Muscle of leg (tissue), 11 donors: Measurements from ENCODE around the gene PCBP3. TPM values are rescaled to one million over a fixed set of nuclear protein-coding genes. Genes with fewer than 3 reads are reported as not detected.
"Not testable (repeated sequence)": the region's sequence is repeated elsewhere in the genome, so short reads cannot be mapped to it uniquely, and the experiment has no call there.

Experiments
- DNase-seq: peaks from one replicate; pipeline ENCODE4 v3.0.0; 2013
- H3K27ac ChIP-seq: one replicate; pipeline ENCODE4 v1.5.1; 2013; ENCODE audit warnings: mild to moderate bottlenecking, low read length, control low read depth
- H3K27me3 ChIP-seq: one replicate; pipeline ENCODE4 v1.6.1; 2013; ENCODE audit warnings: low read length; ENCODE audit not compliant: control insufficient read depth, insufficient read depth
- H3K36me3 ChIP-seq: one replicate; pipeline ENCODE4 v1.6.1; 2013; ENCODE audit warnings: low read length; ENCODE audit not compliant: control insufficient read depth, insufficient read depth
- H3K4me1 ChIP-seq: one replicate; pipeline ENCODE4 v1.6.1; 2013; ENCODE audit warnings: low read length; ENCODE audit not compliant: control insufficient read depth, insufficient read depth
- H3K4me3 ChIP-seq: one replicate; pipeline ENCODE4 v1.5.1; 2013; ENCODE audit warnings: low read length, control low read depth
- H3K9me3 ChIP-seq: replicated peaks from 2 replicates; pipeline ENCODE4 v1.6.1; 2013; ENCODE audit warnings: low read depth, low read length; ENCODE audit not compliant: control insufficient read depth
- WGBS: methylation state at CpG from one replicate; pipeline ENCODE4 v1.1.5; 2013; ENCODE audit warnings: missing lambda C conversion rate; ENCODE audit not compliant: insufficient coverage; 5-methylcytosine and 5-hydroxymethylcytosine counted together
- polyA plus RNA-seq, 8 donors: library from polyadenylated mRNA; unstranded; fragments of 120-200 nt; gene quantifications; one replicate each; pipeline versions ENCODE4 v1.2.1 to v1.2.3, GENCODE V29; 2013; ENCODE audit warnings: inconsistent platforms in 1 of 8, low replicate concordance in 1 of 8; ENCODE audit not compliant: insufficient read length in 8 of 8, insufficient read depth in 1 of 8
- total RNA-seq: library from RNA; stranded (reverse); fragments of 120-200 nt; gene quantifications from one replicate; pipeline ENCODE4 v1.2.4, GENCODE V29; 2013

PCBP3 gene
- total and polyA plus RNA-seq, 9 donors: 0.76 to 2.3 (median 1.2) TPM

DNA sequence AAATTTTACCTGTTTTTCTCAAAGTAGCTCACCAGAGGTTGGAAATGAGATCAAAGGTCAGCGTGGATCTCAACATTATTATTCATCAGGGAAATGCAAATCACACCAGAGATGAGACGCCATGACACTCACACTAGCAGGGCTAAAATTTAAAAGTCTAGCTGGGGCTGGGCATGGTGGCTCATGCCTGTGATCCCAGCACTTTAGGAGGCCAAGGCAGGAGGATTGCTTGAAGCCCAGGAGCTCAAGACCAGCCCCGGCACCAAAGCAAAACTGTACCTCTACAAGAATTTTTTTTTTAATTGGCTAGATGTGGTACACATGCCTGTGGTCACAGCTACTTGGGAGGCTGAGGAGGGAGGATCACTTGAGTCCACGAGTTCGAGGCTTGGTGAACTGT lies 41.4 kb upstream of the PCBP3 start:
- Histone ChIP-seq H3K36me3 (no peaks in the 10 kb centered on the region), H3K4me1 (no peaks in the 10 kb centered on the region), H3K4me3 (no peak overlapping the region), H3K27me3 (peaks cover 11% of the 10 kb centered on the region), H3K27ac (no peak overlapping the region), H3K9me3 (no peaks in the 10 kb centered on the region)
- DNase-seq: no peak
- 80% methylated on average over 1 of the region's 5 CpGs for WGBS

DNA sequence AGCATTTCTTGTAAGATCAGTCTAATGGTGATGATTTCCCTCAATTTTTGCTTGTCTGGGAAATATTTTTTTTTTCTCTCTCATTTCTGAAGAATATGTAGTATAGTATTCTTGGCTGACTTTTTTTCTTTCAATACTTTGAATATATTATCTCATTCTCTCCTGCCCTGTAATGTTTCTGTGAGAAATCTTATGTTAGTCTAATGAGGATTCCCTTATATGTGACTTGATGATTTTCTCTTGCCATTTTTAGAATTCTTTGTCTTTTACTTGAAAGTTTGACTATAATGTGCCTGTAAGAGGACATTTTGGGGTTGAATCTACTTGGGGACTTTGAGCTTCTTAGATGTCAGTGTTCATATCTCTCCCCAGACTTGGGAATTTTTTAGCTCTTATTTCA lies 40.0 kb upstream of the PCBP3 start:
- no peak overlapping the region for H3K27ac ChIP-seq
- peaks cover 3% of the 10 kb centered on the region for H3K4me1 ChIP-seq
- H3K4me3 ChIP-seq: no peak overlapping the region
- no peaks in the 10 kb centered on the region for H3K36me3 ChIP-seq
- H3K27me3 ChIP-seq: peaks cover 20% of the 10 kb centered on the region
- no peaks in the 10 kb centered on the region for H3K9me3 ChIP-seq
- no peak for DNase-seq

DNA sequence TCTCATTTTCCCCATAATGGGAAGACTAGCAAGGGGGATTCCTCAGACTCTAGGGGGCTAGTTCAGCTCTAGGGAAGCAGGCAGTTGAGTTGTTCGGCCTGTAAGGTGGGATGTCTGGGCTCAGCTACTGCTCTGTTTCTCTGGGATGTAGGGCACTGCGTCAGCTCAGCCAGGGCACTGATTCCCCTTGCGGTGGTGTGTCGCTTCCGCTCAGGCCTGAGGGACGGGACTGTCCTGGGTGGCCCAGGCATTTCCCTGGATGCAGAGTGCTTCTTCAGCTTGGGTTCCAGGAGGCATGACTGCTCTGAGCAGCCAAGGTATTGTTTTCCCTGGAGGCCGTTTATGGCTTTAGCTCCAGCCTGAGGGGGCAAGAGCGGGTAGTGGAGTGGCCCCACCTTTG lies 38.8 kb upstream of the PCBP3 start:
- not testable (repeated sequence) for DNase-seq, H3K9me3 ChIP-seq, H3K27ac ChIP-seq, H3K4me1 ChIP-seq, H3K4me3 ChIP-seq, H3K36me3 ChIP-seq
- WGBS: 84% methylated on average over 2 of the region's 8 CpGs
- peaks cover 25% of the 10 kb centered on the region for H3K27me3 ChIP-seq

DNA sequence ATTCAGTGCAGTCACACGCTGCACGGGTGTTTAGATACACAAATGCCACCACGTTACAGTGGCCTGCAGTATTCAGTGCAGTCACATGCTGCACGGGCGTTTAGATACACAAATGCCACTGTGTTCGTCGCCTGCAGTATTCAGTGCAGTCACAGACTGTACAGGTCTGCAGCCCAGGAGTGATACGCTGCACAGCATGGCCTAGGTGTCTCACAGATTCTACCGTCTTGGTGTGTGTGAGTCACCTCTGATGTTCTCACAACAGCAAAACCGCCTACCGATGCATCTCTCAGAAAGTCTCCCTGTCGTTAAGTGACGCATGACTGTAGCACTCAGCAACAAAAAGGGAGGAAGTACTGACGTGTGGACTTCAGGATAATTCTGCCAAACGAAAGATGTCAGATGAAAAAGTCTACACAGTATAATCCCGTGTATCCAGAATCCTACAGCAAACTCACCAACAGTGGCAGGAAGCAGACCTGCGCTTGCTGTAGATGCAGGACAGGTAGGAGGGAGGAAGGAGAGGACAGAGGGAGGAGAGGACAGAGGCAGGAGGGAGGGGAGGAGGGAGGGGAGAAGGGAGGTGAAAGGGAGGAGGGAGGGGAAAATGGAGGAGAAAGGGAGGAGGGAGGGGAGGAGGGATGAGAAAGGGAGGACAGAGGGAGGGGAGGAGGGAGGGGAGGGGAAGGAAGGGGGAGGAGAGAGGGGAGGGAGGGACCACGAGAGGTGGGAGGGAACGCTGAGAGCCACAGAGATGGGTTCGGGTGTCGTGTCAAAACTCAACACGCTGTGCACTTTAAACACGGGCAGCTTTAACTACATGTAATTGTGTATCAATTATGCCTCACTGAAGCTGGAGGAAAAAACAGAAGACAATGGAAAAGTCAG lies 36.3 kb upstream of the PCBP3 start:
- 81% methylated on average over 14 of the region's 23 CpGs for WGBS
- peaks cover 47% of the 10 kb centered on the region for H3K27me3 ChIP-seq
- no peaks in the 10 kb centered on the region for H3K36me3 ChIP-seq
- no peak for DNase-seq
- H3K4me1 ChIP-seq: peaks cover 8% of the 10 kb centered on the region
- H3K9me3 ChIP-seq: no peaks in the 10 kb centered on the region
- no peak overlapping the region for H3K4me3 ChIP-seq
- H3K27ac ChIP-seq: no peak overlapping the region

DNA sequence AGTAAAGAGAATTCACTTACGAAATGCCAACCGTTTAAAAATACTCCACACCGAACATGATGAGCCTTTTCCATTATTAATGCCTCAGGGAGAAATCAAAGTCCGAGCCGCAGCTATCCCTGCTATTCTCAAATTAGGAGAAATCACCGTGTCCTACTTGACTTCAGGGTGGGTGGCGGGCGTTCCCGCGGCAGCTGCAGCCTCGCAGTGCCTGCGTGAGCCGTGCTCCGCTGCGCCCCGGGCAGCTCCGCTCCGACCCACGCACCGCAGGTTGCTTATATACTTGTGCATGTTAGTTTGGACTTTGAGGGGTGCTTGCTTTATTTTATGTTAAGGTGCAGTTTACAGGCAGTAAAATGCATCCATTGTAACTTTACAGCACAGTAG lies 35.6 kb upstream of the PCBP3 start:
- Histone ChIP-seq H3K27ac (no peak overlapping the region), H3K27me3 (peaks cover 47% of the 10 kb centered on the region), H3K4me1 (peaks cover 8% of the 10 kb centered on the region), H3K36me3 (no peaks in the 10 kb centered on the region), H3K9me3 (no peaks in the 10 kb centered on the region), H3K4me3 (no peak overlapping the region)
- WGBS: 67% methylated on average over 9 of the region's 20 CpGs
- no peak for DNase-seq

DNA sequence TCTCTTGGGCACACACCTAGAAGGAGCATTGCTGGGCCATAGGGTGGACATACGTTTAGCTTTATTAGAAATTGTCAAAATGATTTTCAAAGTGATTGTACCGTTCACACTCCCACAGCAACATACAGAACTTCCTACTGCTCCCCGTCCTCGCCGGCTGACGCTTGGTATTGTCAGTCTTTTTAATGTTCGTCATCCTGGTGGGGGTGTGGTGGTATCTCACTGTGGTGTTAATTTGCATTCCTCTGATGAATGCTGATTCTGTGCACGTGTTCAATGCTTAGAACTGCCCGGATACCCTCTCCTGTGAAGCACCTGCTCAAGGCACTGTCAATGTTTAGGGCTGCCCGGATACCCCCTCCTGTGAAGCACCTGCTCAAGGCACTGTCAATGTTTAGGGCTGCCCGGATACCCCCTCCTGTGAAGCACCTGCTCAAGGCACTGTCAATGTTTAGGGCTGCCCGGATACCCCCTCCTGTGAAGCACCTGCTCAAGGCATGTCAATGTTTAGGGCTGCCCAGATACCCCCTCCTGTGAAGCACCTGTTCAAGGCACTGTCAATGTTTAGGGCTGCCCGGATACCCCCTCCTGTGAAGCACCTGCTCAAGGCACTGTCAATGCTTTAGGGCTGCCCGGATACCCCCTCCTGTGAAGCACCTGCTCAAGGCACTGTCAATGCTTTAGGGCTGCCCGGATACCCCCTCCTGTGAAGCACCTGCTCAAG lies 34.6 kb upstream of the PCBP3 start:
- H3K27me3 ChIP-seq: peaks cover 47% of the 10 kb centered on the region
- not testable (repeated sequence) for H3K4me3 ChIP-seq

DNA sequence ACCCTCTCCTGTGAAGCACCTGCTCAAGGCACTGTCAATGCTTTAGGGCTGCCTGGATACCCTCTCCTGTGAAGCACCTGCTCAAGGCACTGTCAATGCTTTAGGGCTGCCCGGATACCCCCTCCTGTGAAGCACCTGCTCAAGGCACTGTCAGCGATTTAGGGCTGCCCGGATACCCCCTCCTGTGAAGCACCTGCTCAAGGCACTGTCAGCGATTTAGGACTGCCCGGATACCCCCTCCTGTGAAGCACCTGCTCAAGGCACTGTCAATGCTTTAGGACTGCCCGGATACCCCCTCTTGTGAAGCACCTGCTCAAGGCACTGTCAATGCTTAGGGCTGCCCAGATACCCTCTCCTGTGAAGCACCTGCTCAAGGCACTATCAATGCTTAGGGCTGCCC lies 33.9 kb upstream of the PCBP3 start:
- not testable (repeated sequence) for DNase-seq, H3K9me3 ChIP-seq
- WGBS: 92% methylated on average over 2 of the region's 6 CpGs

More for the DNA sequence above, 34.6 kb upstream of the PCBP3 start:
- H3K4me1 ChIP-seq, H3K27ac ChIP-seq, H3K9me3 ChIP-seq, DNase-seq, H3K36me3 ChIP-seq: not testable (repeated sequence)
- WGBS: 76% methylated on average over 3 of the region's 15 CpGs

DNA sequence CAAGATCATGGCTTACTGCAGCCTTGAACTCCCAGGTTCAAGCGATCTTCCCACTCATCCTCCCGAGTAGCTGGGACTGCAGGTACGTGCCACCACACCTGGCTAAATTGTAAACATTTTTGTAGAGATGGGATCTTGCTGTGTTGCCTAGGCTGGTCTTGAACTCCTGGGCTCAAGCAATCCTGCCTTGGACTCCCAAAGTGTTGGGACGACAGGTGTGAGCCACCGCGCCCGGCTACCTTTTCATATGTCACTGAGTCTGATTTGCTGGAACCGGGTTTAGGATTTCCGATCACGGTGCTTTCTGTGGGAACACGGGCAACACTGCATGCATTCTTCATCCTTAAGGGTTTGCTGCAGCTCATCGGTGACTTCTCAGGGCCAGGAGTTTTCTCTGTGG lies 32.2 kb upstream of the PCBP3 start:
- H3K27me3 ChIP-seq: peaks cover 64% of the 10 kb centered on the region
- H3K27ac ChIP-seq: no peak overlapping the region
- H3K4me3 ChIP-seq: no peak overlapping the region
- no peak for DNase-seq
- peaks cover 8% of the 10 kb centered on the region for H3K4me1 ChIP-seq
- no peaks in the 10 kb centered on the region for H3K9me3 ChIP-seq
- 83% methylated on average over 11 of the region's 12 CpGs for WGBS
- H3K36me3 ChIP-seq: no peaks in the 10 kb centered on the region

More for the DNA sequence above, 33.9 kb upstream of the PCBP3 start:
- peaks cover 49% of the 10 kb centered on the region for H3K27me3 ChIP-seq
- H3K4me3 ChIP-seq, H3K4me1 ChIP-seq, H3K36me3 ChIP-seq, H3K27ac ChIP-seq: not testable (repeated sequence)

DNA sequence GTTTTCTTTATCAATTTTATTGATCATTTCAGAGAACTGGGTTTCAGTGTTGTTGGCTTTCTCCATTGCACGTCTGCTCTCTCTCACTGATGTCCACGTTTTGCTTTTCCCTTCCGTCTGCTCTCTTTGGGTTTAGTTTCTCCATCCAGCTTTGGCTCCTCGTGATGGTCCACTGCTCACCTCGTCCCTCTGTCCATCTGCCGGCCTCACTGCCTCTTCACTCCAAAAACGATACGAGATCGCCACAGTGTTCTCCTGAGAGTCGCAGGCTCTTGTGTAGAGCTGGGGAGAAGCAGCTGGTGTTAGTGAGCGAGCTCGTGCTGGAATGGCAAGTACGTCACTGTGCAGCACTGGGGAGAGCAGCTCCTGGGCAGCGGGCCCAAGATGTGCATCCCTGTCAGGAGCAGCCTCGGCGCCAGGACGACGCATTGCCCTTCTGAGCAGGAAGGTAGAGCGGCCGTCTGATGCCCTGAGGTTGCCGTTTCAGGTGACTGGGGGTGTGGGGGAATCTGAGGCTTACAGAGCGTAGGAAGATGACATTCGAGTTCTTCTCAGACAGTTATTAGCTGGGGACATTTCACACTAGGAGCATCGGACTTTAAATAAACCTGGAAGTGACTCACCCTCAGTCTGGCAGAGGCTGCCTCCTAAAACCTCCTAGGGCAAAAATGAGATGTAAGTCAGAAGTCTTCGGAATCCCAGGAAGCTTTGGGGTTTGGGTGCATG lies 31.4 kb upstream of the PCBP3 start:
- Histone ChIP-seq H3K4me1 (peaks cover 8% of the 10 kb centered on the region), H3K27ac (no peak overlapping the region), H3K4me3 (no peak overlapping the region), H3K9me3 (no peaks in the 10 kb centered on the region), H3K27me3 (peaks cover 66% of the 10 kb centered on the region), H3K36me3 (no peaks in the 10 kb centered on the region)
- WGBS: 52% methylated on average over 17 of the region's 25 CpGs
- peak; percentile 64 for DNase-seq

DNA sequence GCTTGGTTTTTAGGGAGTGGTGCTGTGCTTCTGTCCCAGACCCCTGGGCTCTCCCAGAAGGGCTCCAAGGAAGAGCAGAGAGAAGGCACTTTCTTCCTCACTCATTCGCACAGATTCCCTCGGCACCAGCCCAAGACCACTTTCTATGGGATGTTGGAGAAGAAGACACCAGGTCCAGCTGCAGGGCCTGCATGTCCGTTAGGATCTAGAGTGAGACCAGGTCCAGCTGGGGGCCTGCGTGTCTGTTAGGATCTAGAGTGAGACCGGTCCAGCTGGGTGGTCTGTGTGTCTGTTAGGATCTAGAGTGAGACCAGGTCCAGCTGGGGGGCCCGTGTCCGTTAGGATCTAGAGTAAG lies 30.9 kb upstream of the PCBP3 start:
- WGBS: 80% methylated on average over 1 of the region's 7 CpGs
- not testable (repeated sequence) for H3K27ac ChIP-seq, DNase-seq, H3K9me3 ChIP-seq, H3K4me3 ChIP-seq, H3K36me3 ChIP-seq, H3K4me1 ChIP-seq
- peaks cover 66% of the 10 kb centered on the region for H3K27me3 ChIP-seq
